Lower leg skin (tissue), 3 donors: Measurements from ENCODE around the gene TLK1.

ENCODE experiments used
- CTCF ChIP-seq, 3 donors: fragments of 450-650 bp; IDR thresholded peaks; one replicate each; pipeline ENCODE4 v1.5.1; 2016; ENCODE audit warnings: antibody characterized with exemption in 3 of 3, mild to moderate bottlenecking in 3 of 3, moderate library complexity in 2 of 3
- POLR2A ChIP-seq, 2 donors: fragments of 450-650 bp; IDR thresholded peaks; one replicate each; pipeline ENCODE4 v1.6.1; 2016 to 2017; ENCODE audit warnings: antibody characterized with exemption in 2 of 2, mild to moderate bottlenecking in 1 of 2, moderate library complexity in 1 of 2

GRCh38 chr2:171128461-171128860 lies 32.2 kb downstream of the TLK1 start:
- no peak for TF ChIP-seq POLR2A (IDR thresholded peaks at IDR 0.05)
- TF ChIP-seq CTCF (IDR thresholded peaks at IDR 0.05), result no peak
